BE2C (cell line): Measurements from ENCODE around the gene SEC22C.

Experiments
- DNase-seq: peaks from one replicate; pipeline ENCODE4 v3.0.0-alpha.2; 2020
- H3K27me3 ChIP-seq: fragments of 250-450 bp; sonication (Bioruptor Pico); 2 replicates; pipeline ENCODE4 v1.5.1; 2020; ENCODE audit warnings: mild to moderate bottlenecking
- H3K36me3 ChIP-seq: fragments of 250-450 bp; sonication (Bioruptor Pico); 2 replicates; pipeline ENCODE4 v1.5.1; 2020; ENCODE audit warnings: mild to moderate bottlenecking
- H3K4me1 ChIP-seq: fragments of 250-450 bp; sonication (Bioruptor Pico); 2 replicates; pipeline ENCODE4 v1.5.1; 2020
- H3K4me3 ChIP-seq: 2 replicates; pipeline ENCODE4 v1.5.1; 2011; ENCODE audit warnings: low read depth, low read length
- H3K9me3 ChIP-seq: fragments of 250-450 bp; sonication (Bioruptor Pico); 2 replicates; pipeline ENCODE4 v1.5.1; 2020
- TF ChIP-seq, protein P1 (sequence below): IDR thresholded peaks from 2 replicates; pipeline ENCODE4 v1.5.1; 2012; ENCODE audit warnings: mild to moderate bottlenecking, low read depth, low read length

Gene SEC22C

DNA sequence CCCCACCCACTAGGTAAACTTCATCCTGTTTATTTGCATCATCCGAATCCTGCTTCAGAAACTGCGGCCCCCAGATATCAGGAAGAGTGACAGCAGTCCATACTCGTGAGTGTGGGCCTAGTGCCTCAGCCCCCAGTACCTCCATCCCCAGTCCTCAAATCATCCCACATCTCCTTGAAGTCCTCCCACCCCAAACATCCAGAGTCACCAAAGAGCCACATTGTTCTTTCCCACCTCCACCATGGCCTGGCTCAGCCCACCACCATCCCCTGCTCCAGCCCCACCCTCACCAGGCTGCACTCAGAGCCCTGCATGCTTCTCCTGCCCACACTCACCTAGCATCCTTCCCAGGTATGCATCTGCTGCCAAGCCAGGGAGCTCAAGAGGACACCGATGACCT, 49.5 kb downstream of the SEC22C start:
- TF ChIP-seq, protein P1, sequence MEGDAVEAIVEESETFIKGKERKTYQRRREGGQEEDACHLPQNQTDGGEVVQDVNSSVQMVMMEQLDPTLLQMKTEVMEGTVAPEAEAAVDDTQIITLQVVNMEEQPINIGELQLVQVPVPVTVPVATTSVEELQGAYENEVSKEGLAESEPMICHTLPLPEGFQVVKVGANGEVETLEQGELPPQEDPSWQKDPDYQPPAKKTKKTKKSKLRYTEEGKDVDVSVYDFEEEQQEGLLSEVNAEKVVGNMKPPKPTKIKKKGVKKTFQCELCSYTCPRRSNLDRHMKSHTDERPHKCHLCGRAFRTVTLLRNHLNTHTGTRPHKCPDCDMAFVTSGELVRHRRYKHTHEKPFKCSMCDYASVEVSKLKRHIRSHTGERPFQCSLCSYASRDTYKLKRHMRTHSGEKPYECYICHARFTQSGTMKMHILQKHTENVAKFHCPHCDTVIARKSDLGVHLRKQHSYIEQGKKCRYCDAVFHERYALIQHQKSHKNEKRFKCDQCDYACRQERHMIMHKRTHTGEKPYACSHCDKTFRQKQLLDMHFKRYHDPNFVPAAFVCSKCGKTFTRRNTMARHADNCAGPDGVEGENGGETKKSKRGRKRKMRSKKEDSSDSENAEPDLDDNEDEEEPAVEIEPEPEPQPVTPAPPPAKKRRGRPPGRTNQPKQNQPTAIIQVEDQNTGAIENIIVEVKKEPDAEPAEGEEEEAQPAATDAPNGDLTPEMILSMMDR, result no peak

DNA sequence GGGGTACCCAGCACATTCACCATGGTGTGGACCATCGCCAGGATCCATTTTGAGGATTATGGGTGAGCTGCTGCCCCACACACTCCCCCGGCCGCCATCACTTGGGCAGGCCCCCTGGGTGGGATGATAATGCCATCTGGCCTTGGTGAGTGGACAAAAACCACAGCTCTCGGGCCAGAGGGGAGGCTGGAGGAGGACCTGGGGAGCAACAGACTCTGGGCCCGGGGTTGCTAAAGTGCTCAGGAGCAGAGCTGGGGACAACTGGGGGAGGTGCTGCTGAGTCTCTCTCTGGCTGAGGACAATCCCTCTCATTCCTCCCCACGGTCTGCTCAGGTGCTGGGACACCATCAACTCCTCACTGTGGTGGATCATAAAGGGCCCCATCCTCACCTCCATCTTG, 50.3 kb downstream of the SEC22C start:
- H3K36me3 ChIP-seq, result no peaks in the 10 kb centered on the region
- H3K4me1 ChIP-seq, result no peaks in the 10 kb centered on the region
- TF ChIP-seq, protein P1, result no peak

More for the DNA sequence above, 49.5 kb downstream of the SEC22C start:
- no peaks in the 10 kb centered on the region for H3K27me3 ChIP-seq
- no peaks in the 10 kb centered on the region for H3K4me1 ChIP-seq
- H3K36me3 ChIP-seq, result no peaks in the 10 kb centered on the region
- no peak overlapping the region for H3K4me3 ChIP-seq
- DNase-seq, result no peak
- no peaks in the 10 kb centered on the region for H3K9me3 ChIP-seq

DNA sequence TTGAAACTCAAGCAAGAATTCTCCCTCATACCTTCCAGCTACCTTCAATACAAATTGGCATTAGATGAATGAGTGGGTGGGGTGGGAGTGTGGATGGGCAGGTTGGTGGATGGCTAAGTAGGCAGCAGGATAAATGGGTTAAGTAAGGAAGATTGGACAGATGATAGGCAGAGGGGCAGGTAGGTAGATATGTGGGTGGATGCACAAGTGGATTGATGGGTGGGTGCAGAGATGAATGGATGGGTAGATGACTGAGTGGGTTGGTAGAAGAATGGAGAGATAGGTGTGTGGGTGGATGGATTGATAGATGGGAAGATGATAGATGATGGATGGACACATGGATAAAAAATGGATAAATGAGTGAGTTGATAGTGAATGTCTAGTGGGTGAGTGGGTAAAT, 51.7 kb downstream of the SEC22C start:
- TF ChIP-seq, protein P1, result no peak
- Histone ChIP-seq H3K9me3 (no peaks in the 10 kb centered on the region), H3K27me3 (no peaks in the 10 kb centered on the region), H3K4me3 (no peak overlapping the region), H3K36me3 (no peaks in the 10 kb centered on the region), H3K4me1 (no peaks in the 10 kb centered on the region)
- no peak for DNase-seq

More for the DNA sequence above, 50.3 kb downstream of the SEC22C start:
- no peak overlapping the region for H3K4me3 ChIP-seq
- no peaks in the 10 kb centered on the region for H3K27me3 ChIP-seq
- H3K9me3 ChIP-seq, result no peaks in the 10 kb centered on the region
- DNase-seq, result no peak

DNA sequence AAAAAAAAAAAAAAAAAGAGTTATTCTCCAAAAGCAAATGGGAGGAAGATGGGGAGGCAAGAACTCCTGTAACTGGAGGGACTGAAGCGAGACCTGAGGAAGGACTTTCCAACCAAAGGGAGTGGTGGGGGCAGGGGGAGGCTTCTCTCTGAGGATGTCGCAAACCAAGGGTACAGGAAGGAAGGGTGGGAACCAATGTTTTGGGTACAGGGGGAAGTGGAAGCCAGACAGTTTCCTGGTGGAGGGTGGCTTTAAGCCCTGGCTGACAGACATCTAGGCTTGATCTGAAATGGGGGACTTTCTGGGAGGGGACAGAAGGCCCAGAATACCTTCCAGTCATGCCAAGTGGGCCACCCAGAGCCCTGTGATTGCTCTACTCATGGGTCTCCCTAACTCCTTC, 52.3 kb downstream of the SEC22C start:
- TF ChIP-seq, protein P1, result no peak
- H3K36me3 ChIP-seq, result no peaks in the 10 kb centered on the region
- no peak for DNase-seq
- no peak overlapping the region for H3K4me3 ChIP-seq
- no peaks in the 10 kb centered on the region for H3K4me1 ChIP-seq
- no peaks in the 10 kb centered on the region for H3K27me3 ChIP-seq
- no peaks in the 10 kb centered on the region for H3K9me3 ChIP-seq

DNA sequence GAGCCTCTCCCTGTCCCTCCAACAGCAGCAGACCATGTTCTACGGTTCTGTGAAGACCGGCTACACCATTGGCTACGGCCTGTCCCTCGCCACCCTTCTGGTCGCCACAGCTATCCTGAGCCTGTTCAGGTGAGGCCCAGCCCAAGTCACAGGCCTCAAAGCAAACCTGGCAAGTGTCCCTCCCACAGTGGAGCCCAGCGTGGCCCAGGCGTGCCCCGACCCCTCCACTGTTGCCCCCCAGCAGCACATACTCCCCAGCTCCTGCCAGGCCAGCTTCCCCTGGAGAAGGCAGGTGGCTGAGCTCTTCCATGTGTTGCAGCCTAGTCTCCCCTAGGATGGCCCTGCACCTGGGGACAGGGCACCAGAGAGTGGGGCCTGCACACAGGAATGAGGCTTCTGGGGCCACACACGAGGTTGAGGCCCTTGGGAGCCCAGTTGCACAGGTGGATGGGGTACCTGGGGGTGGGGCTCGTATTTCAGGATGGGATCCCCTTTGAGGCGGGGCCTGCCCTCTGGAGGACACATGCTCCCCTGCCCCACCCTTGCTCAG, 54.3 kb downstream of the SEC22C start:
- no peaks in the 10 kb centered on the region for H3K4me1 ChIP-seq
- TF ChIP-seq, protein P1, result no peak
- no peak overlapping the region for H3K4me3 ChIP-seq
- H3K36me3 ChIP-seq, result no peaks in the 10 kb centered on the region
- no peak for DNase-seq
- no peaks in the 10 kb centered on the region for H3K27me3 ChIP-seq
- no peaks in the 10 kb centered on the region for H3K9me3 ChIP-seq

DNA sequence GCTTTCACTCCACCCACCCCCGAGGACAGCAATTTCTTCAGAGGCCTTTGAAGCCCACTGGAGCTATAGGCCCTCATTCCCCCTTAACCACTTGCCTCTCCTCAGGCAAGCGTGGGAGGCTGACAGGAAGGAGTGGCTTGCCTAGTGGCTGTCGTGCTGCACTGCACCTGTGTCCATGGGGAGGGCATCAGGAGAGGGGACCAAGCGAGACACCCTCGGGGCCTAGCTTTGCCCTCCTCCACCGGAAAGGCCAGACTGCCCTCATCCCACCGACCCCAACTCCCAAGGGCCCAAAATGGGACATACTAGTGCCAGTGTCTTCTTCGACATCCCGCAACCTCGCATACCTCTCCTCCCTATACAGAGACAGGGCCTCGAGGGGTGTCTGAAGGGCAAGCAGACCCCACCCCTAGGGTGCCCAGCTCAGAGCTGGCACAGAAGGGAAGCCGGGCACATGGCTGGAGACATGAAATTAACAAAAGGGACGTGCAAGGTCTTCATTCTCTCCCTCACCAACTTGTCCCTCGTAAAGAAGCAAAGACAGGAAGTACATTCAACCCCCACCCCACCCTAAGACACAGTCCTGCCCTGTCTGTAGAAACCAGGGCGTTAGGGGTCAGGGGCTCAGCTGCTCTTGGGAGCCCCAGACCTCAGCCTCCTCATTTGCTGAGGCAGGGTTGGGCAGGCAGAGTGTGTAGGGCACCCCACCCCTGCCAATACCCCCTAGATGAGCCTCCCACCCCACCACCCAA, 55.0 kb downstream of the SEC22C start:
- Histone ChIP-seq H3K4me1 (no peaks in the 10 kb centered on the region), H3K9me3 (no peaks in the 10 kb centered on the region)
- no peak for DNase-seq

More for the DNA sequence above, 55.0 kb downstream of the SEC22C start:
- Histone ChIP-seq H3K36me3 (no peaks in the 10 kb centered on the region), H3K27me3 (no peaks in the 10 kb centered on the region), H3K4me3 (no peak overlapping the region)
- TF ChIP-seq, protein P1, result no peak
